Nephron (organoid): ENCODE results near the gene HOXB9.

ENCODE experiments used
- H3K27ac Mint-ChIP-seq, 3 experiments: 2 replicates each; pipeline ENCODE4 v1.8.0; 2020; ENCODE audit warnings: mixed read lengths in 3 of 3, mild to moderate bottlenecking in 2 of 3, moderate library complexity in 1 of 3
- H3K27me3 Mint-ChIP-seq: 2 replicates; pipeline ENCODE4 v1.8.0; 2021; ENCODE audit warnings: low read depth, mild to moderate bottlenecking, moderate library complexity, mixed read lengths
- H3K36me3 Mint-ChIP-seq: 2 replicates; pipeline ENCODE4 v1.8.0; 2020; ENCODE audit warnings: low read depth, mixed read lengths
- H3K4me1 Mint-ChIP-seq: 2 replicates; pipeline ENCODE4 v1.8.0; 2020; ENCODE audit warnings: mixed read lengths
- H3K4me3 Mint-ChIP-seq, 3 experiments: 2 replicates each; pipeline ENCODE4 v1.8.0; 2020; ENCODE audit warnings: mild to moderate bottlenecking in 3 of 3, mixed read lengths in 3 of 3, moderate library complexity in 2 of 3
- H3K9me3 Mint-ChIP-seq: 2 replicates; pipeline ENCODE4 v1.8.0; 2020; ENCODE audit warnings: mixed read lengths
- CTCF ChIP-seq, 3 experiments: fragments of 200-600 bp; sonication (generic); IDR thresholded peaks; one replicate each; pipeline ENCODE4 v1.5.0; 2021; ENCODE audit warnings: antibody characterized with exemption in 3 of 3; ENCODE audit not compliant: unreplicated experiment in 3 of 3

HOXB9 gene

GRCh38 chr17:48636177-48637018 is 10.2 kb upstream of the HOXB9 start:
- peaks cover 100% of the 10 kb centered on the region for H3K27me3 Mint-ChIP-seq
- TF ChIP-seq CTCF (IDR thresholded peaks at IDR 0.05; ENCODE audit: unreplicated experiment in 3 of 3): peak; percentile 76 to 85 (median 85)
- H3K4me1 Mint-ChIP-seq: peaks cover 11% of the 10 kb centered on the region
- H3K9me3 Mint-ChIP-seq: peaks cover 3% of the 10 kb centered on the region
- H3K36me3 Mint-ChIP-seq: no peaks in the 10 kb centered on the region
- peak overlapping the region; percentile 12 to 55 (median 44) for H3K4me3 Mint-ChIP-seq
- no peak overlapping the region for H3K27ac Mint-ChIP-seq

GRCh38 chr17:48634493-48635208 is 8.5 kb upstream of the HOXB9 start:
- TF ChIP-seq CTCF (IDR thresholded peaks at IDR 0.05; ENCODE audit: unreplicated experiment in 3 of 3): no peak
- Mint-ChIP-seq H3K36me3 (no peaks in the 10 kb centered on the region), H3K27ac (no peak overlapping the region), H3K27me3 (peaks cover 100% of the 10 kb centered on the region), H3K4me3 (peak overlapping the region in 2 of 3 experiments; percentile 60 to 72), H3K4me1 (peaks cover 11% of the 10 kb centered on the region), H3K9me3 (peaks cover 3% of the 10 kb centered on the region)

- Mint-ChIP-seq H3K27ac (no peak overlapping the region), H3K9me3 (peaks cover 3% of the 10 kb centered on the region), H3K27me3 (peaks cover 100% of the 10 kb centered on the region), H3K36me3 (no peaks in the 10 kb centered on the region), H3K4me3 (peak overlapping the region; percentile 69 to 78 (median 72)), H3K4me1 (peaks cover 15% of the 10 kb centered on the region)
- TF ChIP-seq CTCF (IDR thresholded peaks at IDR 0.05; ENCODE audit: unreplicated experiment in 3 of 3): no peak
These were observed 7.1 kb upstream of the HOXB9 start for GRCh38 chr17:48633266-48633677.

- TF ChIP-seq CTCF (IDR thresholded peaks at IDR 0.05; ENCODE audit: unreplicated experiment in 3 of 3): no peak
- Mint-ChIP-seq H3K9me3 (peaks cover 3% of the 10 kb centered on the region), H3K4me1 (peaks cover 20% of the 10 kb centered on the region), H3K27ac (peak overlapping the region in 2 of 3 experiments; percentile 15 to 19), H3K27me3 (peaks cover 100% of the 10 kb centered on the region), H3K36me3 (no peaks in the 10 kb centered on the region), H3K4me3 (peak overlapping the region; percentile 69 to 78 (median 72))
These were observed 6.6 kb upstream of the HOXB9 start for GRCh38 chr17:48632579-48633265.

GRCh38 chr17:48631693-48632578 is 5.8 kb upstream of the HOXB9 start:
- no peak overlapping the region for H3K27ac Mint-ChIP-seq
- peak overlapping the region; percentile 46 to 78 (median 72) for H3K4me3 Mint-ChIP-seq
- no peak for TF ChIP-seq CTCF (IDR thresholded peaks at IDR 0.05; ENCODE audit: unreplicated experiment in 3 of 3)
- peaks cover 100% of the 10 kb centered on the region for H3K27me3 Mint-ChIP-seq
- H3K4me1 Mint-ChIP-seq: peaks cover 23% of the 10 kb centered on the region
- H3K36me3 Mint-ChIP-seq: no peaks in the 10 kb centered on the region
- H3K9me3 Mint-ChIP-seq: peaks cover 3% of the 10 kb centered on the region
